OCI-LY7 (cell line): ENCODE data around the gene TEX36. TPM values are rescaled to one million over a fixed set of nuclear protein-coding genes. Genes with fewer than 3 reads are reported as not detected.

Experiments
- BruUV-seq: library from RNA; stranded (reverse); fragments of 400-500 nt; replicated peaks from 2 replicates; lab custom pipeline; 2021; lab: Mats Ljungman, UMichigan
- CTCF ChIA-PET: fragments of 300-600 bp; sonication (Branson Sonifier 250); formaldehyde crosslinking; loops from one replicate; lab custom pipeline; 2022; ENCODE audit warnings: antibody characterized with exemption; ENCODE audit not compliant: unreplicated experiment; lab: Charles Lee
- POLR2A ChIA-PET: fragments of 300-600 bp; sonication (Branson Sonifier 250); formaldehyde crosslinking; loops from one replicate; lab custom pipeline; 2022; ENCODE audit warnings: antibody characterized with exemption; lab: Charles Lee
- DNase-seq: peaks from one replicate; pipeline ENCODE4 v3.0.0-alpha.2; 2015; ENCODE audit warnings: low spot score
- H2AFZ ChIP-seq: fragments of 200-600 bp; sonication (generic), shearing (Covaris generic); 2 replicates; pipeline ENCODE4 v1.6.1; 2014; ENCODE audit warnings: mild to moderate bottlenecking, antibody characterized with exemption, low read length, moderate library complexity
- H3K27ac ChIP-seq: fragments of 200-600 bp; sonication (generic); 2 replicates; pipeline ENCODE4 v1.5.1; 2014; ENCODE audit warnings: mixed run types, low read depth, mild to moderate bottlenecking, moderate library complexity, low read length, inconsistent platforms; ENCODE audit not compliant: poor library complexity, severe bottlenecking
- H3K36me3 ChIP-seq: fragments of 200-600 bp; sonication (generic); 2 replicates; pipeline ENCODE4 v1.6.1; 2014; ENCODE audit warnings: mild to moderate bottlenecking, antibody characterized with exemption, low read length, moderate library complexity, mixed read lengths; ENCODE audit not compliant: insufficient read depth
- H3K4me1 ChIP-seq: fragments of 200-600 bp; sonication (generic); 2 replicates; pipeline ENCODE4 v1.5.1; 2014; ENCODE audit warnings: mild to moderate bottlenecking, low read length; ENCODE audit not compliant: insufficient read depth, poor library complexity, severe bottlenecking
- H3K4me2 ChIP-seq: fragments of 200-600 bp; sonication (generic); 2 replicates; pipeline ENCODE4 v1.6.1; 2014; ENCODE audit warnings: mild to moderate bottlenecking, low read length
- H3K4me3 ChIP-seq: fragments of 200-600 bp; sonication (generic); 2 replicates; pipeline ENCODE4 v1.5.1; 2014; ENCODE audit warnings: mild to moderate bottlenecking, low read depth, low read length; ENCODE audit not compliant: poor library complexity, severe bottlenecking
- H3K79me2 ChIP-seq: fragments of 200-600 bp; sonication (generic); 2 replicates; pipeline ENCODE4 v1.6.1; 2016; ENCODE audit warnings: low read depth, mild to moderate bottlenecking, low read length, moderate library complexity, mixed read lengths; ENCODE audit not compliant: insufficient read depth
- H3K9me2 ChIP-seq: fragments of 200-600 bp; sonication (generic); 2 replicates; pipeline ENCODE4 v1.6.1; 2016; ENCODE audit warnings: mild to moderate bottlenecking, low read length, mixed read lengths; ENCODE audit not compliant: insufficient read depth
- H3K9me3 ChIP-seq: fragments of 200-600 bp; sonication (generic); 2 replicates; pipeline ENCODE4 v1.6.1; 2014; ENCODE audit warnings: mild to moderate bottlenecking, mixed run types, low read length, mixed read lengths
- H4K20me1 ChIP-seq: fragments of 200-600 bp; sonication (generic); 2 replicates; pipeline ENCODE4 v1.6.1; 2014; ENCODE audit warnings: mild to moderate bottlenecking, antibody characterized with exemption, low read length, moderate library complexity, mixed read lengths; ENCODE audit not compliant: insufficient read depth
- EZH2phosphoT487 ChIP-seq: fragments of 200-600 bp; sonication (generic); IDR thresholded peaks from 2 replicates; pipeline ENCODE4 v1.6.1; 2018; ENCODE audit warnings: low read depth, borderline replicate concordance, mild to moderate bottlenecking, mixed run types, antibody characterized with exemption, low read length, moderate library complexity, mixed read lengths
- intact Hi-C: fragments of 100-400 bp; cut with micrococcal nuclease; formaldehyde crosslinking; loops from one replicate; pipeline ENCODE4 v1.10.0; 2022; ENCODE audit not compliant: unreplicated experiment
- total RNA-seq, 2 experiments: library from RNA; depleted of rRNA in 1 of 2; stranded (reverse); fragments of >200 nt in 1 of 2; shearing (Covaris generic) in 1 of 2; gene quantifications; 2 replicates each; pipeline ENCODE4 v1.2.3, GENCODE V29; 2014 to 2022
- TF ChIP-seq, protein P1 (sequence below): fragments of 200-600 bp; sonication (generic); conservative IDR thresholded peaks from 2 replicates; pipeline ENCODE4 v1.5.1; 2014; ENCODE audit warnings: mild to moderate bottlenecking, antibody characterized with exemption, low read length, moderate library complexity, mixed read lengths

Gene TEX36
- total RNA-seq, 2 experiments from 2014 or later = not detected

GRCh38 chr10:125707541-125708468 is 24.8 kb upstream of the TEX36 start:
- Histone ChIP-seq H2AFZ (no peak overlapping the region), H3K79me2 (no peaks in the 10 kb centered on the region), H3K4me2 (no peak overlapping the region), H3K36me3 (no peaks in the 10 kb centered on the region), H3K9me3 (no peaks in the 10 kb centered on the region), H3K4me1 (no peaks in the 10 kb centered on the region), H3K27ac (no peak overlapping the region), H3K4me3 (no peak overlapping the region), H3K9me2 (no peaks in the 10 kb centered on the region), H4K20me1 (no peaks in the 10 kb centered on the region)
- ChIA-PET CTCF (no interaction called here), POLR2A (interaction anchor here (0.5 to 0.7 kb wide), 2 partner anchors 36 to 200 kb away, joined by 3 to 4 read pairs; no protein-coding TSS in a partner anchor)
- TF ChIP-seq, protein P1, sequence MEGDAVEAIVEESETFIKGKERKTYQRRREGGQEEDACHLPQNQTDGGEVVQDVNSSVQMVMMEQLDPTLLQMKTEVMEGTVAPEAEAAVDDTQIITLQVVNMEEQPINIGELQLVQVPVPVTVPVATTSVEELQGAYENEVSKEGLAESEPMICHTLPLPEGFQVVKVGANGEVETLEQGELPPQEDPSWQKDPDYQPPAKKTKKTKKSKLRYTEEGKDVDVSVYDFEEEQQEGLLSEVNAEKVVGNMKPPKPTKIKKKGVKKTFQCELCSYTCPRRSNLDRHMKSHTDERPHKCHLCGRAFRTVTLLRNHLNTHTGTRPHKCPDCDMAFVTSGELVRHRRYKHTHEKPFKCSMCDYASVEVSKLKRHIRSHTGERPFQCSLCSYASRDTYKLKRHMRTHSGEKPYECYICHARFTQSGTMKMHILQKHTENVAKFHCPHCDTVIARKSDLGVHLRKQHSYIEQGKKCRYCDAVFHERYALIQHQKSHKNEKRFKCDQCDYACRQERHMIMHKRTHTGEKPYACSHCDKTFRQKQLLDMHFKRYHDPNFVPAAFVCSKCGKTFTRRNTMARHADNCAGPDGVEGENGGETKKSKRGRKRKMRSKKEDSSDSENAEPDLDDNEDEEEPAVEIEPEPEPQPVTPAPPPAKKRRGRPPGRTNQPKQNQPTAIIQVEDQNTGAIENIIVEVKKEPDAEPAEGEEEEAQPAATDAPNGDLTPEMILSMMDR = no peak
- TF ChIP-seq EZH2phosphoT487 = no peak
- intact Hi-C loops = no loop called here
- no TSS peak for BruUV-seq
- DNase-seq = no peak

GRCh38 chr10:125700355-125700911 is 17.5 kb upstream of the TEX36 start:
- TF ChIP-seq, protein P1 = peak; percentile 54
- TF ChIP-seq EZH2phosphoT487 = no peak
- Histone ChIP-seq H3K9me3 (no peaks in the 10 kb centered on the region), H3K4me1 (peaks cover 7% of the 10 kb centered on the region), H3K79me2 (no peaks in the 10 kb centered on the region), H2AFZ (peak overlapping the region; percentile 11; the same call in 1 of the 2 replicates), H3K4me2 (no peak overlapping the region), H3K4me3 (no peak overlapping the region), H4K20me1 (no peaks in the 10 kb centered on the region), H3K27ac (no peak overlapping the region), H3K36me3 (no peaks in the 10 kb centered on the region), H3K9me2 (no peaks in the 10 kb centered on the region)
- ChIA-PET POLR2A (interaction anchor here (0.9 kb wide), 2 partner anchors 12 to 19 kb away, joined by 3 read pairs; partner anchors contain the start of gene EDRF1), CTCF (no interaction called here)
- no TSS peak for BruUV-seq
- no peak for DNase-seq
- intact Hi-C loops = no loop called here
